ENCODE results near the gene RBM25. TPM values are rescaled to one million over a fixed set of nuclear protein-coding genes. Genes with fewer than 3 reads are reported as not detected.
A peak's percentile ranks its signal among the peaks of the same experiment; 100 is the strongest.

The RBM25 gene
- total RNA-seq, 1 experiment from 2014 or later: 142 TPM

DNA sequence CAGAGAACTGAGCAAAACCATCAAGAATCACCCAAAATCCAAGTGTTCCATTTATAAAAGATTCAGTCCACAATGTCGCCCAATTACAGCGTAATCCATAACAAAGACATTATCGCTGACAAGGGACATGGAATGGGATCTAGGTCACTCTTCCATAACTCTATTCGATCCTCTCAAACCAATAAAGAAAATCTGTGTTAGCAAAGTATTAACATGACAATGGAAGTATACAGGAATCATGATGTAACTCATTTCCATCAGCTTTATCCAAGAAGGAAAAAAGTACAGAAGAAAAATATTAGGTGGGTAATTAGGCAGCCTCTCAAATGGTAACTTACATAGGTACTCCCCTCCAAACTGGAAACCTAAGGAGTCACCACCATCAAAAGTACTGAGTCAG is 36.3 kb upstream of the RBM25 start (continued):
- TF ChIP-seq ATF1 (CRISPR knock-in tag; IDR thresholded peaks at IDR 0.05): no peak
- TF ChIP-seq, protein P1, sequence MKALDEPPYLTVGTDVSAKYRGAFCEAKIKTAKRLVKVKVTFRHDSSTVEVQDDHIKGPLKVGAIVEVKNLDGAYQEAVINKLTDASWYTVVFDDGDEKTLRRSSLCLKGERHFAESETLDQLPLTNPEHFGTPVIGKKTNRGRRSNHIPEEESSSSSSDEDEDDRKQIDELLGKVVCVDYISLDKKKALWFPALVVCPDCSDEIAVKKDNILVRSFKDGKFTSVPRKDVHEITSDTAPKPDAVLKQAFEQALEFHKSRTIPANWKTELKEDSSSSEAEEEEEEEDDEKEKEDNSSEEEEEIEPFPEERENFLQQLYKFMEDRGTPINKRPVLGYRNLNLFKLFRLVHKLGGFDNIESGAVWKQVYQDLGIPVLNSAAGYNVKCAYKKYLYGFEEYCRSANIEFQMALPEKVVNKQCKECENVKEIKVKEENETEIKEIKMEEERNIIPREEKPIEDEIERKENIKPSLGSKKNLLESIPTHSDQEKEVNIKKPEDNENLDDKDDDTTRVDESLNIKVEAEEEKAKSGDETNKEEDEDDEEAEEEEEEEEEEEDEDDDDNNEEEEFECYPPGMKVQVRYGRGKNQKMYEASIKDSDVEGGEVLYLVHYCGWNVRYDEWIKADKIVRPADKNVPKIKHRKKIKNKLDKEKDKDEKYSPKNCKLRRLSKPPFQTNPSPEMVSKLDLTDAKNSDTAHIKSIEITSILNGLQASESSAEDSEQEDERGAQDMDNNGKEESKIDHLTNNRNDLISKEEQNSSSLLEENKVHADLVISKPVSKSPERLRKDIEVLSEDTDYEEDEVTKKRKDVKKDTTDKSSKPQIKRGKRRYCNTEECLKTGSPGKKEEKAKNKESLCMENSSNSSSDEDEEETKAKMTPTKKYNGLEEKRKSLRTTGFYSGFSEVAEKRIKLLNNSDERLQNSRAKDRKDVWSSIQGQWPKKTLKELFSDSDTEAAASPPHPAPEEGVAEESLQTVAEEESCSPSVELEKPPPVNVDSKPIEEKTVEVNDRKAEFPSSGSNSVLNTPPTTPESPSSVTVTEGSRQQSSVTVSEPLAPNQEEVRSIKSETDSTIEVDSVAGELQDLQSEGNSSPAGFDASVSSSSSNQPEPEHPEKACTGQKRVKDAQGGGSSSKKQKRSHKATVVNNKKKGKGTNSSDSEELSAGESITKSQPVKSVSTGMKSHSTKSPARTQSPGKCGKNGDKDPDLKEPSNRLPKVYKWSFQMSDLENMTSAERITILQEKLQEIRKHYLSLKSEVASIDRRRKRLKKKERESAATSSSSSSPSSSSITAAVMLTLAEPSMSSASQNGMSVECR (CRISPR knock-in tag; IDR thresholded peaks at IDR 0.05; ENCODE audit: borderline replicate concordance): no peak
- TF ChIP-seq, protein P2, sequence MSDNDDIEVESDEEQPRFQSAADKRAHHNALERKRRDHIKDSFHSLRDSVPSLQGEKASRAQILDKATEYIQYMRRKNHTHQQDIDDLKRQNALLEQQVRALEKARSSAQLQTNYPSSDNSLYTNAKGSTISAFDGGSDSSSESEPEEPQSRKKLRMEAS (CRISPR knock-in tag; IDR thresholded peaks at IDR 0.05): no peak
- TF ChIP-seq ZNF232 (CRISPR knock-in tag; IDR thresholded peaks at IDR 0.05): no peak
- TF ChIP-seq PREB (CRISPR knock-in tag; IDR thresholded peaks at IDR 0.05; ENCODE audit: borderline replicate concordance): no peak
- no peak for TF ChIP-seq NFE2L1 (CRISPR knock-in tag; IDR thresholded peaks at IDR 0.05)
- TF ChIP-seq, protein P3, sequence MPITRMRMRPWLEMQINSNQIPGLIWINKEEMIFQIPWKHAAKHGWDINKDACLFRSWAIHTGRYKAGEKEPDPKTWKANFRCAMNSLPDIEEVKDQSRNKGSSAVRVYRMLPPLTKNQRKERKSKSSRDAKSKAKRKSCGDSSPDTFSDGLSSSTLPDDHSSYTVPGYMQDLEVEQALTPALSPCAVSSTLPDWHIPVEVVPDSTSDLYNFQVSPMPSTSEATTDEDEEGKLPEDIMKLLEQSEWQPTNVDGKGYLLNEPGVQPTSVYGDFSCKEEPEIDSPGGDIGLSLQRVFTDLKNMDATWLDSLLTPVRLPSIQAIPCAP (CRISPR knock-in tag; IDR thresholded peaks at IDR 0.05): no peak

DNA sequence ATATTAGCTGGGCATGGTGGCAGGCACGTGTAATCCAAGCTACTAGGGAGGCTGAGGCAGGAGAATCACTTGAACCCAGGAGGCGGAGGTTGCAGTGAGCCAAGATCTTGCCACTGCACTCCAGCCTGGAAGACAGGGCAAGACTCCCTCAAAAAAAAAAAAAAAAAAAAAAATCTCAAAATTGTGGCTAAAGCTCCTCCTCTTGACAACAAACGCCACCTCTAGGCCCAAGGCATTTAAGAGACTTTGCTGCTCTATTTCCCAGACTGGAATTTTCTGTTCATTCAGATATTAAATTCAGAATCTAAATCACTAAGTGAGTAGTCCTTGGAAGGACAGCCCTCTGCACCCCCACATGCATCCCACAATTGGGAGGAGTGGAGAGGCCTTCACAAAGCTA is 32.8 kb upstream of the RBM25 start:
- Mint-ChIP-seq H3K27me3 (ENCODE audit: low read depth) (no peaks in the 10 kb centered on the region), H3K4me3 (peak overlapping the region; percentile 90), H3K4me1 (peaks cover 18% of the 10 kb centered on the region), H3K9me3 (no peaks in the 10 kb centered on the region), H3K27ac (no peak overlapping the region), H3K36me3 (peaks cover 12% of the 10 kb centered on the region)
- CTCF ChIA-PET: interaction anchor here (0.6 to 1.8 kb wide), 6 partner anchors 66 to 773 kb away, joined by 3 to 6 read pairs (median 4); no protein-coding TSS in a partner anchor
- POLR2A ChIA-PET: interaction anchor here (0.6 kb wide), 1 partner anchor 1203 kb away, joined by 5 read pairs; no protein-coding TSS in a partner anchor
- TF ChIP-seq OVOL2 (CRISPR knock-in tag; IDR thresholded peaks at IDR 0.05; ENCODE audit: borderline replicate concordance): no peak
- no peak for TF ChIP-seq CBFB (CRISPR knock-in tag; IDR thresholded peaks at IDR 0.05; ENCODE audit: low read depth)
- TF ChIP-seq TCF7 (CRISPR knock-in tag; IDR thresholded peaks at IDR 0.05; ENCODE audit: low read depth): no peak
- TF ChIP-seq FOXP1 (CRISPR knock-in tag; IDR thresholded peaks at IDR 0.05; ENCODE audit: borderline replicate concordance): no peak
- no peak for TF ChIP-seq ZNF671 (CRISPR knock-in tag; IDR thresholded peaks at IDR 0.05)
- TF ChIP-seq, protein P3 (CRISPR knock-in tag; IDR thresholded peaks at IDR 0.05): no peak
- no peak for TF ChIP-seq TEAD1 (CRISPR knock-in tag; IDR thresholded peaks at IDR 0.05)
- no peak for TF ChIP-seq SMAD3 (CRISPR knock-in tag; IDR thresholded peaks at IDR 0.05; ENCODE audit: borderline replicate concordance)
- no peak for TF ChIP-seq EMX1 (CRISPR knock-in tag; IDR thresholded peaks at IDR 0.05)
- DNase-seq (ENCODE audit: low spot score) (no peak), ATAC-seq (no peak)

DNA sequence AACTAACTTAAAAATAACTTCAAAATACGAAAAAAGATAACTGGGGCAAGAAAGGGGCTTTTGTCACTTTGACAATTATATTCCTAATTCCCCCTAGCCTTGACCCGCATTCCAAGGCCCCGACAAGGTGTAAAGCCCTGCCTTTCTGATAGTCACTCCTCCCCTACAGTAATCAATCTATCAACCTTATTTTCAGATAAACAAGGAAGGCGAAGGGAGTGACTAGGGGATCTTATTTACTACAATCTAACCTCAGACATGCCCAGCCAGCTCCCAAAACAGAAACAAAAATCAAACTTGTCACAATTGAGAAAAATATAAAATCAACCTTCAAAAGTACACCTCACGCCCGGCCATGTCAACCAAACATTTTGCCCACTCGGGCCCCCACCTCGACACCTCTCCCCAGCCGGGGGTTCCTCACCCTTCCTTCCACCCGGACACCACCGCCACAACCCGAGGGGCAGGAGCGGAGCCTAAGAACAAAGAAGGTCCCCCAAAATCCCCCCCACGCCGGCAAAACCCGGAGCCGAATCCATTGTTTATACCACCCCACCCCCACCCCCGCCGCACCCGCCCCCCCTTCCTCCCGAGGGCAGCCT is 32.0 kb upstream of the RBM25 start:
- TF ChIP-seq FOXJ3 (CRISPR knock-in tag; IDR thresholded peaks at IDR 0.05; ENCODE audit: borderline replicate concordance) (no peak), ZNF138 (CRISPR knock-in tag; conservative IDR thresholded peaks at IDR 0.05) (no peak), FOXK1 (CRISPR knock-in tag; IDR thresholded peaks at IDR 0.05) (no peak), ZNF396 (CRISPR knock-in tag; IDR thresholded peaks at IDR 0.05; ENCODE audit: borderline replicate concordance) (no peak), GTF2I (CRISPR knock-in tag; conservative IDR thresholded peaks at IDR 0.05) (no peak), ATF3 (CRISPR knock-in tag; conservative IDR thresholded peaks at IDR 0.05) (no peak), ESRRA (CRISPR knock-in tag; IDR thresholded peaks at IDR 0.05; ENCODE audit: borderline replicate concordance) (no peak)
- ATAC-seq: no peak
- DNase-seq (ENCODE audit: low spot score): no peak
- Mint-ChIP-seq H3K9me3 (no peaks in the 10 kb centered on the region), H3K36me3 (peaks cover 12% of the 10 kb centered on the region), H3K4me3 (peak overlapping the region; percentile 90), H3K27ac (peak overlapping the region; percentile 66; the same call in 1 of the 2 replicates), H3K4me1 (peaks cover 18% of the 10 kb centered on the region), H3K27me3 (ENCODE audit: low read depth) (no peaks in the 10 kb centered on the region)
- CTCF ChIA-PET: interaction anchor here (0.6 to 1.5 kb wide), 9 partner anchors 9 to 512 kb away, joined by 3 to 8 read pairs (median 4); partner anchors contain the start of gene RBM25
- POLR2A ChIA-PET: interaction anchor here (1.3 to 2.7 kb wide), 2 partner anchors 10 to 32 kb away, joined by 3 to 17 read pairs; partner anchors contain the start of gene RBM25
